ENCODE results near the gene LRFN3.
A peak's percentile ranks its signal among the peaks of the same experiment; 100 is the strongest.
"Not testable (repeated sequence)": the region's sequence is repeated elsewhere in the genome, so short reads cannot be mapped to it uniquely, and the experiment has no call there.

The LRFN3 gene

GRCh38 chr19:35939307-35940077 is 3.3 kb downstream of the LRFN3 start:
- DNase-seq, result no peak

GRCh38 chr19:35940078-35940775 is 4.1 kb downstream of the LRFN3 start:
- DNase-seq, result no peak

- no peak for DNase-seq
These were observed 4.7 kb downstream of the LRFN3 start for GRCh38 chr19:35940839-35941238.

- no peak for DNase-seq
These were observed 6.1 kb downstream of the LRFN3 start for GRCh38 chr19:35942235-35942634.

GRCh38 chr19:35943321-35944301 is 7.4 kb downstream of the LRFN3 start:
- DNase-seq, result no peak

GRCh38 chr19:35944556-35944955 is 8.4 kb downstream of the LRFN3 start:
- no peak for DNase-seq

- no peak for DNase-seq
These were observed 9.1 kb downstream of the LRFN3 start for GRCh38 chr19:35945121-35945790.

- DNase-seq, result no peak
These were observed 10.0 kb downstream of the LRFN3 start for GRCh38 chr19:35946203-35946602.

GRCh38 chr19:35949131-35949530 is 13.0 kb downstream of the LRFN3 start:
- no peak for DNase-seq

GRCh38 chr19:35955881-35956634 is 19.9 kb downstream of the LRFN3 start:
- DNase-seq, result no peak

GRCh38 chr19:35957411-35957810 is 21.2 kb downstream of the LRFN3 start:
- not testable (repeated sequence) for DNase-seq

GRCh38 chr19:35958660-35959039 is 22.5 kb downstream of the LRFN3 start:
- DNase-seq, result no peak

- DNase-seq, result peak; percentile 82
These were observed 23.1 kb downstream of the LRFN3 start for GRCh38 chr19:35959040-35959967.

GRCh38 chr19:35959968-35960320 is 23.8 kb downstream of the LRFN3 start:
- no peak for DNase-seq

GRCh38 chr19:35960432-35960972 is 24.3 kb downstream of the LRFN3 start:
- no peak for DNase-seq

- DNase-seq, result peak; percentile 69
These were observed 27.3 kb downstream of the LRFN3 start for GRCh38 chr19:35963514-35963913.

GRCh38 chr19:35966771-35967170 is 30.6 kb downstream of the LRFN3 start:
- no peak for DNase-seq

GRCh38 chr19:35973487-35973886 is 37.3 kb downstream of the LRFN3 start:
- DNase-seq, result no peak

GRCh38 chr19:35975608-35976214 is 39.5 kb downstream of the LRFN3 start:
- no peak for DNase-seq
